HG02571 (cell line): Measurements from ENCODE around the gene ACBD6.
"Not testable (repeated sequence)": the region's sequence is repeated elsewhere in the genome, so short reads cannot be mapped to it uniquely, and the experiment has no call there.

Experiments
- ATAC-seq: cut with Tn5 transposase; IDR thresholded peaks from one replicate; pipeline ENCODE4 v1.9.1; 2021; ENCODE audit warnings: mild to moderate bottlenecking, moderate library complexity; ENCODE audit not compliant: unreplicated experiment

The ACBD6 gene

GRCh38 chr1:180502361-180503279 lies at the start of gene ACBD6:
TSS of gene ACBD6 (minus strand) at chr1:180502577. CDS start at chr1:180502266, 311 bp downstream.
- peak; percentile 89 for ATAC-seq

- ATAC-seq = no peak
These were observed 49.6 kb upstream of the ACBD6 start for GRCh38 chr1:180551997-180552396.

- ATAC-seq = no peak
These were observed 47.9 kb upstream of the ACBD6 start for GRCh38 chr1:180550241-180550640.

GRCh38 chr1:180549770-180550169 lies 47.4 kb upstream of the ACBD6 start:
- ATAC-seq = not testable (repeated sequence)

- no peak for ATAC-seq
These were observed 46.4 kb upstream of the ACBD6 start for GRCh38 chr1:180548686-180549317.

GRCh38 chr1:180545991-180546390 lies 43.6 kb upstream of the ACBD6 start:
- no peak for ATAC-seq

- no peak for ATAC-seq
These were observed 41.7 kb upstream of the ACBD6 start for GRCh38 chr1:180544050-180544449.

GRCh38 chr1:180542838-180543145 lies 40.4 kb upstream of the ACBD6 start:
- ATAC-seq = no peak

GRCh38 chr1:180542113-180542837 lies 39.9 kb upstream of the ACBD6 start:
- ATAC-seq = no peak

GRCh38 chr1:180540697-180541594 lies 38.6 kb upstream of the ACBD6 start:
- no peak for ATAC-seq

GRCh38 chr1:180539136-180539535 lies 36.8 kb upstream of the ACBD6 start:
- ATAC-seq = no peak

- ATAC-seq = no peak
These were observed 34.5 kb upstream of the ACBD6 start for GRCh38 chr1:180536821-180537372.

- no peak for ATAC-seq
These were observed 33.1 kb upstream of the ACBD6 start for GRCh38 chr1:180535418-180535999.

GRCh38 chr1:180534214-180534613 lies 31.8 kb upstream of the ACBD6 start:
- no peak for ATAC-seq

GRCh38 chr1:180533266-180533987 lies 31.1 kb upstream of the ACBD6 start:
- ATAC-seq = no peak

- ATAC-seq = no peak
These were observed 30.5 kb upstream of the ACBD6 start for GRCh38 chr1:180532854-180533253.

- no peak for ATAC-seq
These were observed 28.1 kb upstream of the ACBD6 start for GRCh38 chr1:180530501-180530900.

GRCh38 chr1:180528868-180529470 lies 26.6 kb upstream of the ACBD6 start:
- no peak for ATAC-seq

- no peak for ATAC-seq
These were observed 24.8 kb upstream of the ACBD6 start for GRCh38 chr1:180527101-180527669.
